GM06990 (cell line): ENCODE data around the gene CLCN4.

ENCODE experiments used
- DNase-seq: peaks from one replicate; pipeline ENCODE4 v3.0.0-alpha.2; 2011; ENCODE audit not compliant: insufficient read length; ENCODE audit errors: extremely low read depth
- H3K27me3 ChIP-seq: replicated peaks from 2 replicates; pipeline ENCODE4 v1.6.0; 2011; ENCODE audit warnings: low read length; ENCODE audit not compliant: control insufficient read depth, insufficient read depth
- H3K36me3 ChIP-seq: 2 replicates; pipeline ENCODE4 v1.5.1; 2011; ENCODE audit warnings: low read length; ENCODE audit not compliant: control insufficient read depth, insufficient read depth
- H3K4me3 ChIP-seq: replicated peaks from 2 replicates; pipeline ENCODE4 v1.5.1; 2011; ENCODE audit warnings: low read depth, mild to moderate bottlenecking, control low read depth, low read length
- TF ChIP-seq, protein P1 (sequence below): IDR thresholded peaks from 2 replicates; pipeline ENCODE4 v1.5.1; 2011; ENCODE audit warnings: low read length, control low read depth, mild to moderate bottlenecking, inconsistent platforms; ENCODE audit not compliant: insufficient read depth, poor library complexity, severe bottlenecking

Gene CLCN4

DNA sequence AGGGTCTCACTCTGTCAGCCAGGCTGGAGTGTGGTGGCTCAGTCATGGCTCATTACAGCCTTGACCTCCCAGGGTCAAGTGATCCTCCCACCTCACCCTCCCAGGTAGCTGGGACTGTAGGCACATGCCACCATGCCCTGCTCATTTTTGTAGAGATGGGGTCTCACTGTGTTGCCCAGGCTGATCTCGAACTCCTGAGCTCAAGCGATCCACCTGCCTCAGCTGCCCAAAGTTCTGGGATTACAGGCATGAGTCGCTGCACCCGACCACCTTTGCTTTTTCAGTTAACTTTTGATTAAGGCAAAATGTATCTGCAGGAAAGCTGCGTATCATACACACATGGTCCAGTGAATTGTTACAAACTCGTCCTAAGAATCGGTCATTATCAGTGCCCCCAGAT lies 16.5 kb upstream of the CLCN4 start:
- TF ChIP-seq, protein P1, sequence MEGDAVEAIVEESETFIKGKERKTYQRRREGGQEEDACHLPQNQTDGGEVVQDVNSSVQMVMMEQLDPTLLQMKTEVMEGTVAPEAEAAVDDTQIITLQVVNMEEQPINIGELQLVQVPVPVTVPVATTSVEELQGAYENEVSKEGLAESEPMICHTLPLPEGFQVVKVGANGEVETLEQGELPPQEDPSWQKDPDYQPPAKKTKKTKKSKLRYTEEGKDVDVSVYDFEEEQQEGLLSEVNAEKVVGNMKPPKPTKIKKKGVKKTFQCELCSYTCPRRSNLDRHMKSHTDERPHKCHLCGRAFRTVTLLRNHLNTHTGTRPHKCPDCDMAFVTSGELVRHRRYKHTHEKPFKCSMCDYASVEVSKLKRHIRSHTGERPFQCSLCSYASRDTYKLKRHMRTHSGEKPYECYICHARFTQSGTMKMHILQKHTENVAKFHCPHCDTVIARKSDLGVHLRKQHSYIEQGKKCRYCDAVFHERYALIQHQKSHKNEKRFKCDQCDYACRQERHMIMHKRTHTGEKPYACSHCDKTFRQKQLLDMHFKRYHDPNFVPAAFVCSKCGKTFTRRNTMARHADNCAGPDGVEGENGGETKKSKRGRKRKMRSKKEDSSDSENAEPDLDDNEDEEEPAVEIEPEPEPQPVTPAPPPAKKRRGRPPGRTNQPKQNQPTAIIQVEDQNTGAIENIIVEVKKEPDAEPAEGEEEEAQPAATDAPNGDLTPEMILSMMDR, result no peak
- H3K4me3 ChIP-seq, result no peak overlapping the region
- H3K36me3 ChIP-seq, result no peaks in the 10 kb centered on the region; the same call in none of the 2 replicates
- no peak for DNase-seq
- no peaks in the 10 kb centered on the region for H3K27me3 ChIP-seq

GRCh38 chrX:10142041-10142599 lies 14.7 kb upstream of the CLCN4 start:
- no peak for DNase-seq
- Histone ChIP-seq H3K27me3 (no peaks in the 10 kb centered on the region), H3K4me3 (no peak overlapping the region), H3K36me3 (no peaks in the 10 kb centered on the region; the same call in none of the 2 replicates)
- TF ChIP-seq, protein P1, result no peak

DNA sequence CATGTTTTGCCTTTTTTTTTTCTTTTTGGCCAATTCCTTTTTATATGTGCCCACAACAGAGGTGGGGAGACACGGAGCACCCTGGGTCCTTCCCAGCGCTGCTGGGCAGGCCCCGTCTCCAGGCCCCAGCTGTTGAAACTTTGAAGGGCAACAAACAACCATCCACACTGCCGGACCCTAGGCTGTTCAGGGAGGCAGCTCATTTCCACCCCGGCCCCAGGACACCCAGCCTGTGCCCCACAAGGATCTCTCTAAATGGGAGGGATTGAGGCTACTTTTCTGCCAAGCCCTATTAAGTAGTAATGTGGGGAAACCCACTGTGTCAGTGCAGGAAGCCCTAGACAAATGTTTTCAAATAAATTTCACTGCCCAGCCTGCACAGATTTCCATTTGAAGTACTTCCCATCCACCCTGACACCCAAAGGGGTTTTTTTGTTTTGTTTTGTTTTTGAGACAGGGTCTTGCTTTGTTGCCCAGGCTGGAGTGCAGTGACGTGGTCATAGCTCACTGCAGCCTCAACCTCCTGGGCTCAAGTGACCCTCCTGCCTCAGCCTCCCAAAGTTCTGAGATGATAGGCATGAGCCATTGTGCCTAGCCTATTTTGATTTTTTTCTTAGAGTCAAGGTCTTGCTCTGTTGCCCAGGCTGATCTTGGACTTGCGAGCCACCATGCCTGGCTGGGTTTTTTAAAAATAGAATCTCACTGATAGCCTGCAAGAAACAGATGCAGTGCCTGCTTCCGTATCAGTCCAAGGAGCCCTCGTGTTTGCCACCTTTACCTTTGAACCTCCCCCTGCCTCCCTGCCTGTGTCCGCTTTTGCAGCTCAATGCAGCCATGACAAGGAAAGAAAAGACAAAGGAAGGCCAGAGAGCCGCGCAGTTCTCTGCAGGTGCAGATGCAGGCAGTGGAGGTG lies 13.4 kb upstream of the CLCN4 start:
- DNase-seq, result no peak
- Histone ChIP-seq H3K27me3 (no peaks in the 10 kb centered on the region), H3K4me3 (no peak overlapping the region), H3K36me3 (no peaks in the 10 kb centered on the region; the same call in none of the 2 replicates)
- TF ChIP-seq, protein P1, result no peak

DNA sequence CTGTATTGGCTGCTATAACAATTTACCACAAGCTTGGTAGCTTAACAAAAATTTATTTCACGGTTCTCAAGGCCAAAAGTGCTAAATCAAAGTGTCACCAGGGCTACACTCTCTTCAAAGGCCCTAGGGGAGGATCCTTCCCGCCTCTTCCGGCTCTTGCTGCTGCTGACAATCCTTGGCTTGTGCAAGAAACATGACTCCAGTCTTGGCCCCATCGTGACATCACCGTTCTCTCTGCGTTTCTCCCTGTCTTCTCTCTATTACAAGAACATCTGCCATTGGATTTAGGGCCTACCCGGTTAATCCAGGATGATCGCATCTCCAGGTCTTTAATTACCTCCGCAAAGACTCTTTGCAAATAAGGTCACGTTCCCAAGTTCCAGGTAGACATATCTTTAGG lies 10.4 kb upstream of the CLCN4 start:
- DNase-seq, result no peak
- Histone ChIP-seq H3K36me3 (no peaks in the 10 kb centered on the region; the same call in none of the 2 replicates), H3K27me3 (no peaks in the 10 kb centered on the region), H3K4me3 (no peak overlapping the region)
- TF ChIP-seq, protein P1, result no peak

- H3K36me3 ChIP-seq, result no peaks in the 10 kb centered on the region
- no peak for DNase-seq
- H3K27me3 ChIP-seq, result no peaks in the 10 kb centered on the region
- TF ChIP-seq, protein P1, result no peak
- H3K4me3 ChIP-seq, result no peak overlapping the region
Measured at GRCh38 chrX:10152086-10152485, 4.7 kb upstream of the CLCN4 start.
